ENCODE results near the gene NRDE2.
A peak's percentile ranks its signal among the peaks of the same experiment; 100 is the strongest.
"Not testable (repeated sequence)": the region's sequence is repeated elsewhere in the genome, so short reads cannot be mapped to it uniquely, and the experiment has no call there.

Gene NRDE2

DNA sequence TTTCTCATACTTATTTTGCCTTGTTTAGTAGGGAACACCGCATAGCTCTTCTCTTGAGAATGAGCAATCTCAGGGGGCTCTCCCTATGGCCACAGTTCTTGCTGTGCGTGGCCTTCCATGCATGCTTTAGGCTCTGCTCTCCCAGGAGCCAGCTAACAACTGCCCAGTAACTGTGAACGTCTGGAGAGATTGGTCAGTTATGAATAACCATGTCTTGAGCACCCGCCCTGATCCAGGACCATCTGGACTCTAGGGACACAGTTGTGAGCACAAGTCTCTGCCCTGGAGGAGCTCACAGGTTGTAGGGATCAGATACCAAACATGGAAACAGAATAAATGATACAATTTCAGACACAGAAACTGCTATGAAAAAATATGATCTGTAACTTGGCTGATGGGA, 63.3 kb downstream of the NRDE2 start:
- no peak for DNase-seq

DNA sequence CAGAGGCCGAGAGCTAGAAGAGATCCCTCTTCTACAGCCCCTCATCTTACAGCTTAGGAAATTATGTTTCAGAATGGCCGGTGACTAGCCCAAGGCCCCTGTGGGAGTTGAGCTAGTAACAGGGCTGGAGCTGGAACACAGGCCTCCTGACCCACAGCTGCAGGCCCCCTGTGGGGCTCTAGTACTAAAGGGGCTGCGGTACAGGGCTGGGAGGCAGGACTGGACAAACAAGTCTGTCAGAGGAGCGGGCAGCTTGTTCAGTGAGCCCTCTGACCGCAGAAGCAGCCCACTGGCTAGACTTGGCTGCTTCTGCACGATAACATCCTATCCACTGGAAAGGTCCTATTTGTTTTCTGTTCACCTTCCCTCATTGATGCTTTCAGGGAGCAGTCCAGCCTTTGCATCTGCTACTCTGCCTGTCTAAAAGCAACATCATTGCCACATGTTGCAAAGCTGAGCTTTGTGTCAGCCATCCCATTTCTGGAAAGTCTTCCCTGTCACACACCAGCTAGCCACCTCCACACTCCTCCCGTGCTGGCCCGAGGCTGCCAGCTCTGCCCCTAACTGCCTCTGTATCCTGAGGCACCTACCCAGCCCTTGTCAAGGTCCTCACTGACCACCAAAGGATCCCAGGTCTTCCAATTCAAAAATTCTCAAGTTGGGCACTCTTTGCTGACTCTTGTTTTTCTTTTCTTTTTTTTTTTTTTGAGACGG, 65.1 kb downstream of the NRDE2 start:
- DNase-seq: no peak

DNA sequence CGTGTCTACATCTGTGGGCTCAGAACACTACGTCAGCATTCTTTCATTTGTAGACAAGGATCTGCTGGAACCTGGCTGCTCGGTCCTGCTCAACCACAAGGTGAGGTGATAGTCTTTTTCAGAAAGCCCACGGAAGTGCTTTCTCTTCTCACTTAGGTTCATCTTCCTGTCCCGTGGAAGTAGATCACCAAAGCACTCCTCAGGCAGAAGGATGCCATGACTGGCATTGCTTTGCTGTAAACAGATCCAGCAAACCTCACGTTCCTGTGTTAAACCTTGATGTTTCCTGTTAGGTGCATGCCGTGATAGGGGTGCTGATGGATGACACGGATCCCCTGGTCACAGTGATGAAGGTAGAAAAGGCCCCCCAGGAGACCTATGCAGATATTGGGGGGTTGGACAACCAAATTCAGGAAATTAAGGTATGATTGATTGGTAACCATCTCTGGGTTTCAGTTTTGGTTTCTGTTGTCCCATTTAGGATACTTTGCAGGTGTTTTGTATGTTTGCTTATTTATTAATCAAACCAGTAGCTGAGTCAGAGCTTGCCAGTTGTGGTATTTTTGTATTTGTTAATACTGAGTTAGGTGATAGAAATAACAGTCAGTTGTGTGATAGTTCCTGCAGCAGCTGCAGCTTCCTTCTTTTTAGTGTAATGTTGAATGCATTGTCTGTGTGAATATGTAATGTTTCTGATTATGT, 67.8 kb downstream of the NRDE2 start:
- DNase-seq: no peak

DNA sequence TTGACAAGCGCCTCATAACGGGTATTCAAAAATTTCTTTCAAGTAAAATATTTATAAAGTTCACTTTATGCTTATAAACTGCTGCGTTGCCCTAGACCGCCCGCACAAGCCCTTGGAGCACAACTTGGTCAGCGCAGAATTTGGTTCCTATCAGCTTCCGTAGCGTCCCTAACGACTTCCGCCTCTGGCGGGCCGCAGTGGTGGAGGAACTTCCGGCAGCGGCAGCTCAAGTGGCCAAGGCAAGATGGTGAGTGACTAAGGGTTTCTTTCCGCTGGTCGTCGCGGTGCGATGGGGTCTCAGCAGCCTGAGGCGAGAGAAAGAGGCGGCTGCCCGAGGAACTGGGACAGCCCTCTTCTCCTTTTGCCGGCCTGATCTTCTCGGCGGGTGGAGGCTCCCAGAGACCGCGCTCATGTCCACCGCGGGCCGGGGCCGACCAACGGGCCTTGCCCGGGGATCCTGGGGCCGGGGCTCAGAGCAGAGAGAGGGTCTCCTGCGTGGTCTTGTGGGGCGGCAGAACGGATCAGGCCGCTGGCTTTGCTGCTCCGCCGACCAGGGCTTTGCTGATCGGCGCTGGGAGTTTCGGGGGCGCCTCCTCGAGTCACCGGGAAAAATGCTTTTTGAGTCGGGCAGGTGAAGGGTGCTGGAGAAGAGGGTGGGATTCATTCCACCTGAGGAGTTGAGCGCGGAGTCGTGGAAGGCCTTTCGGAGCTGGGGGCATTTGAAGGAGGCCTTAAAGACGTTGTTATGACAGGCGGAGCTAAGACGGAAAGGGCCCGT, 75.2 kb downstream of the NRDE2 start, which contains the start of gene PSMC1:
TSS of gene PSMC1 (plus strand) at position 200 of the 778 bp plus-strand sequence. CDS start at position 245, 45 bp downstream.
- DNase-seq: peak; percentile 96

DNA sequence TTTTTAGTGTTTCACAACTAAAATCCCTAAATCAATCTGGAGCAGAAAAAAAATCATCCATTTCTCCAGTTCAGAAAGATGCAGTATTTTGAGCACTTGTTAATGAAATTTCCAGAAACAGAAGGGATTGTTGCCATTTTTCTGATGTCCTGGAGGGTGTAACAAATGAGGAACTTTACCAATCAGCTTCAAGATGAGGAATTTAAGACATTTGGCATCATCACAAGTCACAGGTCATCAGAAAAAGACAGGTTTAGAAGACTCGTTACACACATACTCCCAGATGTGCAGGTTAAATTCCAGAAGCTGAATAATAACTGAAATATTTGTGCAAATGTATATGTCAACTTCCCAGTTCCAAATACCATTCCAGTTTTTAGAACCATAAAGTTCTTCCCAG, 75.9 kb downstream of the NRDE2 start:
- no peak for DNase-seq

DNA sequence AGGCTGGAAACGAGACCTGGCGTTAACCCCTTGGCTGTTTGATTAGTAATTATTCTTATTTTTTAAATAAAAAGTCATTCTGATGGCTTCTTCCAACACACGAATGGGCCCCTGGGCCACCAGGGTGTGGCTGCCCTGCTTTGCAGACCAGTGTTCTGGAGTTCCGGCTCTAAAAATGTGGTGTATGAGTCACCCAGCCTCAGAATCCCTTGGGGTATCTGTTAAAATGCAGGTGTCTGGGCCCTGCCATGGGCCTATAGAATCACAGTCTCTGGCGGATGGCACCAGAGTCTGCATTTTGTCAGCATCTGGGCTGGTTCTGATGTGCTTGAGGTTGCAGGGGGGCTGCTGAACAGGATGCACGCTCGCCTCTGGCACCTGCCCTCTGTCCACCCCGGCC, 77.9 kb downstream of the NRDE2 start:
- DNase-seq: no peak

DNA sequence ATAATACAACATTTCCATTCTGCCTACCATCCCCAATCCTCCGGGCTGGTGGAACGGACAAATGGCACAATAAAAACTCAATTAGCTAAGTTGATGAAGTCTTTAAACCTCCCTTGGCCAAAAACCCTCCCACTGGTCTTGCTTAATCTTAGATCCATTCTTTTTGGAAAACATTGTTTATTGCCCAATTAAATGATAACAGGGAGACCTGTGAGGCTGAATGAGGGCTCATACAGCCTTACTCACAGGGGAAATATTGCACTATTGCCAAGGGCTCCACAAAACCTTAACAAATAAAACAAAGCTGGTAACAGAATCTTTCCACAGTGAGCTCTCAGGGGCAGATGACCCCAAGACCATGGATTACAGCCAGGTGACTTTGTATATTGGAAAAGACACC, 83.1 kb downstream of the NRDE2 start:
- no peak for DNase-seq

DNA sequence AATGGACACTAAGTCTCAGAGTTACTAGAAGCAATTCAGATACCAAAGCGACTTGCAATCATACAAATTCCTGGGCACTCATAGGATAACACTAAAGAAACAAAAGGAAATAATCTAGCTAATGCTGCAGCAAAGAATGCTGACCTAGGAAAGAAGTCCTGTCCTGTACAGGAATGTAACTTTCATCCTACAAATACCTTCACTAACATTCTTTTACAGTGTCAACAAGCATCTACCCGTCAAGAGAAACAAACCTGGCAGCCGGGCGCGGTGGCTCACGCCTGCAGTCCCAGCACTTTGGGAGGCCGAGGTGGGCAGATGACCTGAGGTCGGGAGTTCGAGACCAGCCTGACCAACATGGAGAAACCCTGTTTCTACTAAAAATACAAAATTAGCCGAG, 84.3 kb downstream of the NRDE2 start:
- DNase-seq: not testable (repeated sequence)

DNA sequence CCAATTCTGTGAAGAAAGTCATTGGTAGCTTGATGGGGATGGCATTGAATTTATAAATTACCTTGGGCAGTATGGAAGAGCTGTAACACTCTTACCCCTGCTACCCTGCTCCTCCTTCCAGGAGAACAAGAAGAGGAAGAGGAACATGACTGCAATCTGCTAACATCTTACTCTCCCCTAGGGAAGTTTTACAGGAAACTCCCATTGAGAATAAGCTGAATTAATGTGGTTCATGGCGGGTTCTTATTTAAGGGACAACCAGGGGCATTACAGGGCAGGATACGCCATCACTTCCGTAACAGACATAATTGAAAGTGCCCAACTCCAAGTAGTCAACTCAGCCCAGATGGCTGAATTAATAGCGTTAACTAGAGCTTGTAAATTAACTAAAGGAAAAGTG, 84.8 kb downstream of the NRDE2 start:
- no peak for DNase-seq

DNA sequence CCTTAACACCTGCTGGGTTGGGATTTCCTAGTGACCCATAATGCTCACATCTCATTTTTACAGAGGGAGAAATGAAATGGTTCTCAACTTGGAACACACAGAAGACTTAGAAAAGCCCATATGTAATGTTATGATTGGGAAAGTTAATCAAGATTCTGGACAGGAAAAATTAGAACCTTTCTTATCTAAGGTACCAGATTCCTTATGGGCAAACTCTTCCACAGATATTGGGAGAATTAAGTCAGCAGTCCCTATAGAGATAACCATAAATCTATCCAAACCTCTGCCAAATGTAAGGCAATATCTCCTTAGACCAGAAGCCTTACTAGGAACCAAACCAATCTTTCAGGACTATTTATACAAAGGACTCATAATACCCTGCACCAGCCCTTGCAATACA, 89.3 kb downstream of the NRDE2 start:
- no peak for DNase-seq

DNA sequence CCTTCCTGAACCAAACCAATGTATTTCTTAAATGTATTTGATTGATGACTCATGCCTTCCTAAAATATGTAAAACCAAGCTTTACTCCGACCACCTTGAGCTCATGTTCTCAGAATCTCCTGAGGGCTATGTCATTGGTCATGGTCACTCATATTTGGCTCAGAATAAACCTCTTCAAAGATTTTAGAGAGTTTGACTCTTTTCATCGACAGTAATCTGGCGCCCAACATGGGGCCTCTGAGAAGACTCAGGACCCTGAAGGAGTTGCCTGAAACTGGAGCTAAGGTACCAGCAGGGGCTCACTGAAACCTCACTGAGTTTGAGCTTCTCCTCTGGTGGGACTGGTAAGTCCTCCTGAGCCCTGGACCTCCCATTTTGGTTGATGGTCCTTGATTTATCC, 92.6 kb downstream of the NRDE2 start:
- DNase-seq: no peak

DNA sequence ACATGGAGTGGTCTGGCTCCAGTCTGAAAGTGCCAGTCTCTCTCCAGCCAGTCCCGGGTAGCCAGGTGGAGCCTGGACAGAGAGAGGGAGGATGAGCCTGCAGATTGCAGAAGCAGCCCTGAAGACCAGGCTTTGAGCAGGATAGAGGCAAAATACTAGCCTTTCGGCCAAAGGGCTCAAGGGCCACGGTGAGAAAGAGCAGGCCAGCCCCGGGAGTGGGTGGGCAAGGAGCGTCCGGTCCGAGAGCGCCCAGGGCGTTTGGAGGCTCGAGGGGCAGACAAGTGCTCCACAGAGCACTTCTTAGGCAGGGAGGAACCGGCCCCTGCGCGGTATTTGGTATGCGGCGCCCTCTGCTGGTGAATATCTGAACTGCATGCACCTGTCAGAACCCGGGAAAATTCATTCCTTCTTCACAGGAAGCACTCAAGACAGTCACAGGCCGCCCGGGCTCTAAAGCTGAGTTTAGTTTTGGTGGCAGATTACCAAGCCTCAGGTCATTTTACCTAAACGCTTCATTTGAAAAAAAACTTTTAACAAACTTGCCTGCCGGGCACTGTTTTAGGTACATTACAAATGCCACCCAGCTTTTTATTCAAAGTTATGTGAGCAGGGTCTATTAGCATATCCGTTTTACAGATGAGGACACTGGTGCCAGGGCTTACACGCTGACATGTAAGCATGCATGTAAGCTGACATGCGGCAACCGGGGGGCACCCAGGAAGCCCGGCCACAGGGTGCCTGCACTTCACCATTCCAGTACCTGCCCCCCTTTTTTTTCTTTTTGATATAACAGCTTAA, 96.4 kb downstream of the NRDE2 start:
- DNase-seq: peak; percentile 78

DNA sequence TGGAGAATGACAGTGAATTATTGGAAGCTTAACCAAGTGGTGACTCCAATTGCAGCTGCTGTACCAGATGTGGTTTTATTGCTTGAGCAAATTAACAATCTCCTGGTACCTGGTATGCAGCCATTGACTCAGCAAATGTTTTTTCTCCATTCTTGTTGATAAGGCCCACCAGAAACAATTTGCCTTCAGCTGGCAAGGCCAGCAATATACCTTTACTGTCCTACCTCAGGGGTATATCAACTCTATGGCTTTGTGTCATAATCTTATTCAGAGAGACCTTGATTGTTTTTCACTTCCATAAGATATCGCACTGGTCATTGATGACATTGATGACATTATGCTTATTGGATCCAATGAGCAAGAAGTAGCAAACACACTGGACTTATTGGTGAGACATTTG, 101.8 kb downstream of the NRDE2 start:
- not testable (repeated sequence) for DNase-seq

DNA sequence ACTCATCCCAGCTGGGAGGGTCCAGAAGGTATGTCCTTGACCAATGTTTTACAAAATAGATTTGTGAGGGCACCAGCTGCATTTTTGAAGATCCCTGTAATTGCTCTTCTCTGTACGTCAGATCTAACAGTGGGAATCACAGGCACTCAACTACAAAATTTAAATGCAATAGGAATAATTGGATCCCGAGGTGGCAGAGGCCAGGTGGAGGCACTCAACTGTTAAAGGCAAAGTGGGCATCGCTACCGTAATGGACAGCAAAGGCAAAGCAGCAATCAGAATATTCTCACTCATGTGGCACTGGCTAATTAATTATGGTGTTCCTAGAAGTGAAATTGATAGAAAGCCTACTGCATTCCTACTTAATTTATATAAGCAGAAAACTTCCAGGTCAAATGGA, 103.3 kb downstream of the NRDE2 start:
- no peak for DNase-seq
